ENCODE results near the gene EFCAB9.
"Not testable (repeated sequence)": the region's sequence is repeated elsewhere in the genome, so short reads cannot be mapped to it uniquely, and the experiment has no call there.

The EFCAB9 gene

GRCh38 chr5:172188893-172189692, 4.9 kb upstream of the EFCAB9 start:
- DNase-seq: no peak

GRCh38 chr5:172189693-172190296, 4.2 kb upstream of the EFCAB9 start:
- DNase-seq: no peak

- DNase-seq: no peak
Observed at GRCh38 chr5:172194985-172195774, 1.2 kb downstream of the EFCAB9 start.

GRCh38 chr5:172197775-172198174, 3.8 kb downstream of the EFCAB9 start:
- DNase-seq: not testable (repeated sequence)

- DNase-seq: no peak
Observed at GRCh38 chr5:172199446-172199845, 5.5 kb downstream of the EFCAB9 start.

GRCh38 chr5:172200476-172200875, 6.5 kb downstream of the EFCAB9 start:
- DNase-seq: no peak

- not testable (repeated sequence) for DNase-seq
Observed at GRCh38 chr5:172205984-172206383, 12.0 kb downstream of the EFCAB9 start.

GRCh38 chr5:172207511-172207910, 13.5 kb downstream of the EFCAB9 start:
- DNase-seq: no peak

- no peak for DNase-seq
Observed at GRCh38 chr5:172209714-172210113, 15.7 kb downstream of the EFCAB9 start.

- no peak for DNase-seq
Observed at GRCh38 chr5:172211676-172212075, 17.7 kb downstream of the EFCAB9 start.

- DNase-seq: no peak
Observed at GRCh38 chr5:172213126-172213525, 19.2 kb downstream of the EFCAB9 start.

GRCh38 chr5:172216345-172216744, 22.4 kb downstream of the EFCAB9 start:
- no peak for DNase-seq

- DNase-seq: no peak
Observed at GRCh38 chr5:172219296-172219695, 25.3 kb downstream of the EFCAB9 start.

- DNase-seq: peak; percentile 68
Observed at GRCh38 chr5:172223901-172224873, 30.2 kb downstream of the EFCAB9 start.

- no peak for DNase-seq
Observed at GRCh38 chr5:172224996-172225395, 31.0 kb downstream of the EFCAB9 start.

GRCh38 chr5:172229904-172230303, 35.9 kb downstream of the EFCAB9 start:
- no peak for DNase-seq

GRCh38 chr5:172234031-172234430, 40.1 kb downstream of the EFCAB9 start:
- DNase-seq: no peak

- DNase-seq: no peak
Observed at GRCh38 chr5:172235132-172235780, 41.3 kb downstream of the EFCAB9 start.

- no peak for DNase-seq
Observed at GRCh38 chr5:172235827-172236736, 42.1 kb downstream of the EFCAB9 start.

- DNase-seq: no peak
Observed at GRCh38 chr5:172238334-172238733, 44.4 kb downstream of the EFCAB9 start.

- DNase-seq: no peak
Observed at GRCh38 chr5:172243302-172243701, 49.3 kb downstream of the EFCAB9 start.

All from activated naive CD4-positive, alpha-beta T cell treated with anti-CD3 and anti-CD28 coated beads, Interleukin-2, amount 50 U/mL, for 16 hours (primary cell).